Endometrial microvascular endothelial cells (primary cell): ENCODE data around the gene ABLIM2. TPM values are rescaled to one million over a fixed set of nuclear protein-coding genes. Genes with fewer than 3 reads are reported as not detected.

ENCODE experiments used
- in situ Hi-C: cut with HindIII; loops from 2 replicates; pipeline ENCODE4 v1.10.0; 2017; ENCODE audit warnings: low sequenced_read_pairs, low pct_unique_long_range_greater_than_20kb; ENCODE audit errors: inconsistent ontology term
- total RNA-seq: library from RNA; depleted of rRNA; stranded (reverse); fragments of >200 nt; gene quantifications from one replicate; pipeline ENCODE4 v1.2.3, GENCODE V29; 2015; ENCODE audit errors: inconsistent ontology term

The ABLIM2 gene
- total RNA-seq, 1 donor from 2014 or later: 0.46 TPM

DNA sequence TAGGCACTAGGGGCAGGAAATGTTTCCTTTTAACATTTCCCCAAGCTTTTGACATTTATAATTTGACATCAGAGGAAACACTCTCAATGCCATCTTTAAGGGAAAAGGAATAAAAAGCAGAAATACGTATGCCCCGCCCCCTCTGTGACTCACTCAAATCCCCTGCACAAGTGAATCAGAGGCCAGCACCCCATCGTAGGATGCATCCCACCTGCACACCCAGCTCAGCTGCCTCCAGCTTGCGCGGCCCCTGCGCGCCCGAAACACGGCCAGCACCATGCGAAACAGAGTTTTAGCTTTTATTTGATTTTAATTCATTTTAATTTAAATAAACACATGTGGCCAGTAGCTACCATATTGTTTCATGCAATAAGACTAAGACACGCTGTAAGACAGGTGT is 29.5 kb downstream of the ABLIM2 start:
- in situ Hi-C loops: no loop called here

DNA sequence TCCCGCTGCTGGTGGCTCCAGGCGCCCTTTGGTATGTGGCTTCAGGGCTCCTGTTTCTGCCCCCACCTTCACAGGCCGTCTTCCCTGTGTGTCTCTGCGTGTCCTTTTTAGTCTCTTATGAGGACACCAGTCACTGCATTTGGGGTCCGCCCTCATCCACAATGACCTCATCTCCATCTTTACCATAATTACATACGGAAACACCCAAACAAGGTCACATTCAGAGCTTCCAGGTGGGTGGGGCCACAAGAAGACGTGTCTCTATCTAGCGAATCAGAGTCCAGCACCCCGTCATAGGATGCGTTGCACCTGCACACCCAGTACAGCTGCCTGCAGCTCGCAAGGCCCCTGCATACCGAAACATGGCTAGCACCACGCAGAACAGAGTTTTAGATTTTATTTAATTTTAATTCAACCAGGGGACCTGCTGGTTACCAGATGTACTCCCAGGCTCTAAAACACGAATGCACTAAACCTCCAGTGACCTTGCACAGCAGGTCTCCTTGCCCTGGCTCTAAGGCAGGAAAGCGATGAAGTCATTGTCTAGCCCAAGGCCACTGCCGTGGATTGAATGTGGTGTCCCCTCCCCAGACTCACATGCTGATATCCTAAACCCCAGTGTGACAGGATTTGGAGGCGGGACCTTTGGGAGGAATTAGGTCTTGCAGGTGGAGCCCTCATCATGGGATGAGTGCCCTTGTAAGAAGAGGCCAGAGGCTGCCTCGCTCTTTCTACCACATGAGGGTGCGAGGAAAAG is 30.3 kb downstream of the ABLIM2 start:
- in situ Hi-C loops: no loop called here

DNA sequence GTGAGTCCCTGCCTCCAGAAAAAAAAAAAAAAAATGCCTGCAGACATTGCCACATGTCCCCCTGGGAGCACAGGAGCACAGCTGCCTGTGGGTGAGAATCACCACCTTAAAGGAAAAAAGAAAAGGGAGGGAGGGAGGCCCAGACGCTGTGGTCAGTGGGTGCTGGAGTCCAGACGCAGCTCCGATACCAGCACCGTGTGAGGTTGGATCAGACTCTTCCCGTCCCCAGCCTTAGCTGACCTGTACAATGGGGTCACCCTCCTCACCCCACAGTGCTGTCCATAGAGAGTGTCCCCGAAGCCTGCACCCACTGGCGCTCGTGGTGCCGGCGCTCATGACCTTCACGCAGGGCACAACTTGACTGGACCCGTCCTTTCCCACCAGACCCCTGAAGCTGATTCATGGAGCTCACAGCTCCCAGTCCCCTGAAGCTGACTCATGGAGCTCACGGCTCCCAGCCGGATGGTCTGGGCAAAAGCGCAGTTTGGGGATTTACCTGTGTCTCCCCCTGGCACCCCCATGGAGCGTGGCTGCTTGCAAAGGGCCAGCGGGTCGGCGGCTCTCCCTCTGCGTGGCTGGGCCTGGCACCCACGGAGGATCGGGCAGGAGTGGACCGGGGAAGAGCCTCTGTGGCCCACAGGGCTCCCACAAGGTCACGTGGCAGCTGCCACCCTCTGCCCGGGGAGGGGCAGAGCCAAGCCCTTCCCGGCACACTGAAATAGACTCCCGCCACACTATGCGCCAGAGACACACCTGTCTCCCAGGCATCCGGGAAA is 31.4 kb downstream of the ABLIM2 start:
- in situ Hi-C loops: no loop called here

DNA sequence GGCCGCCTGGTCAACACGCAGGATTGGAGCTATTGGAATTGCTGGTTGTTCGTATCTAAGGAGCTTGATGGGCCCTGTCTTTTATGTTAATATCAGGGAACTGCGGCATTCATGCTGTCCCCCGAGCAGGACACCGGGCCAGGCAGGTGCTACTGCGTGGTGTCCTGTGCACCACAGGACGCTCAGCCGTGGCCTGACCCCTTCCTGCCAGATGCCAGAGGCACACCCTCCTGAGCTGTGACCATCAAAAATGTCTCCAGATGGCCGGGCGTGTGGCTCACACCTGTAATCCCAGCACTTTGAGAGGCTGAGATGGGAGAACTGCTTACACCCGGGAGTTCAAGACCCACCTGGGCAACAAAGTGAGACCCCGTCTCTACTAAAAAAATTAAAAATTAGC is 32.1 kb downstream of the ABLIM2 start:
- in situ Hi-C loops: no loop called here

DNA sequence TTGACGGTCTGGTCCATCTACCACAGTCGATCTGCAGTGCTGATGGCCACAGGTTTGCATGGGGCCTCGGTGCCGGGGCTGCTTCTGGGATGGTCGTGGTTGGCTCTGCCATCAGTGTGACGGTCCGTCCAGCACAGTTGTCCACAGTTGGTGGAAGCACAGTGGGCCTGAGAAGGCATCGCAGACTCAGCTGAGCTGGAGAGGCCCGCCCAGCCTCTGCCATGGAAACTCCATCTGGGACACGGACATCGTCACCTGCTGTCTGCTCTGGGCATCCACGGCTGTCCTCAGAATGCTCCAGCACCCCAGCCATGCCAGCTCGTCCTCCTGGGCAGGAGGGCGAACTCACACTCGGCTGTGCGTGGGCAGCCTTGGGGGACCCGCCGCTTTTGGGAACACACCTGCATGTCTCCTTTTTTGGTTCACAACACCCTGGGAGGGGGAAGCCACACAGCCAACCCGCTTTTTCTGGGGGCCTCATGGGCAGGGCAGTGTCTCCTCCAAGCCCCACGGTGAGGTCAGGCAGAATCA is 33.0 kb downstream of the ABLIM2 start:
- in situ Hi-C loops: no loop called here

DNA sequence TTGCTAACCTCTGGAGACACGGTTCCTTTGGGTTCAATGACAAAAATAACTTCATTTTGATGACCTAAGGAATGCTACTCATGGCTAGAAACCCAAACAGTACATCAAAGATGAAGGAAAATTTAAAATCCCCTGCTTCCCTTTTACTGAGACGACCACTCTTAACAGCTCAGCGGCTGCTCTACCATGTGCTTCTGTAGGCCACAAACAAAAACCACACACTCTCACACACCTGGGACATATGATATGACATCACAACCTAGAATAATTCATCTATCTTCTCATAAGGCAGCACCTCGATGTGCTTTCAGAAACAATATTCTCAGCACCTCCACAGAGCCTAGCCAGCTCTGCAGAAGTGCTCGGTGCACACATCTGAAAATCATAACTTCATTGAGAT is 34.7 kb downstream of the ABLIM2 start:
- in situ Hi-C loops: no loop called here

DNA sequence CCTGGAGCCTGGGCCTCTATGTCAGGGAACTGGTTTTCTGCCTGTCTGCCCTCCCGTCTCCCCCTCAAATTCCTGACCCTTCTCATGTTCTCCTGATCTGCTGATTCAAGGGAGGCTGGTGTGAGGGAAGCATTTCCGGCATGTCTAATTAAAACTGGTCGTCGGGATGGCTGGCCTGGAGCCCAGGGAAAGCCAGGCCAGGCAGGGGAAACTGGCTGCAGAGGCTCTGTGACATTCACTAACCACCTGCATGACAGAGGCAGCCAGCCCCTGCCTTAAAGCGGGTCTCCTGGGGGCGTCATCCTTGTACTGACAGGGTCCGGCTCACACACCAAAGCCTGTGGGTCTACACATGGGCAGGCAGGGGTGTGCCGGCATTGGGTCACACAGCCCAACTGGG is 35.2 kb downstream of the ABLIM2 start:
- in situ Hi-C loops: no loop called here

DNA sequence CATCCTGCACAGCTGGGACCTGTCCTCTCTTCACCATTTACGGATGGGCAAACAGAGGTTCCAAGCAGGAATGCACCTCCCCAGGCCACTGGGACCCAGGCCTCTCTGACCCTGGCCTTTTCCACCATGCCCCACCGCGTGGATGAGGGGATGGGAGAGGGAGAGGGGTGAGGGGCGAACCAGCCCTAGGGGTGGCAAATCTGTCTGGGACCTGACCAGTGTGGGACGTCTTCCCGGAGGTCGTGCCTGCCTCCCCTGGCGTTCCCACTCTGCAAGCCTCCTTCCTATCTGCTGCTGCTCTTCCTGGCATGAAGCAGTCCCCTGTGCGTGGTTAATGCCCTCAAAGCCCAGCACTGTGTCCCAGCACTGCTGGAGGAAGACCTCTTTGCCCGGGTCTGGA is 35.9 kb downstream of the ABLIM2 start:
- in situ Hi-C loops: no loop called here

DNA sequence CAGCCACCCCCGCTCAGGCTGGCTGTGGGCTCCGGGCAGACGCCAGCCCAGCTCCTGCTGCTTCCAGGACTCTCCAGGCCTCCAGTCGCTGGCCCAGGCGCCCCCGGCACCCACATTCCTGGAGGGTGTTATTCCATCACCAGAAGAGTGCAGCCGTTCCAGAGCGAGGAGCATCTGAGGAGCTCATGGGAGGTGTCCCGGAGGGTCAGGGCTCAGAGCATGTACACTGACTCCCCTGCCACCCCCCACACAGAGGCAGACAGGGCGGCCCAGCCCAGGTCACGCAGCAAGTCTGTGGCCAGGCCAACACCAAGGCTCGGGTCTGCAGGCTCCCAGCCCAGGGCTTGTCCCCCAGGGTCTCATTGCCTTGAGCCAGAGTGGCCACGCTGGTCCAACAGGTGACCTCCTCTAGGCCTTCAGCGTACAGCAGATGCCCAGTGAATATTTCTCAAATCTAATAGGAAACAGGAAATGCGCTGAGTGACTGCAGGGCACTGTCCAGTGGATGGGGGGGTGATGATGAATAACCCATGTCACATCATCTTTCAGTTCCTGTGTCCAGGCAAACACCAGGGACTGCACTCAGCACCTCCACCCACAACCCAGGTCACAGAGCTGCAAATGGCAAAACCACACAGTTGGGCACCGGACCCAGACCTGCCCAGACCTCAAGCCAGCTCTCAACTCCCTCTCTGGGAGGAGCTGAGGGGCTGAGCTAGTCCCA is 37.2 kb downstream of the ABLIM2 start:
- in situ Hi-C loops: no loop called here

DNA sequence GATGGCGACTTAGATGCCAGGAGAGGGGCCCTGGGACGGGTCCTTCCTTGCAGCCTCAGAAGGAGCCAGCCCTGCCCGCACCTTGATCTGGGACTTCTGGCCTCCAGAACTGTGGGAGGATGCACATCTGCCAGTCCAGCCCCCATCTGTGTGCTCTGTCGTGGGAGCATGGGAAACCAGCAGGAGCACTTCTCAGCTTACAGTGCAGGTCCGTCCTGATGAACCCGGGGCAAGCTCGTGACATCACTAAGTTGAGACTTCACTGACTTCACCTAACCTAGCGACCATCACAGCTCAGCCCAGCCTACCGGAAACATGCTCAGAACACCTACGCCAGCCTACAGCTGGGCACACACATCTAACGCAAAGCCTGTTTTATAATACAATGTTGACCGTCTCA is 38.1 kb downstream of the ABLIM2 start:
- in situ Hi-C loops: no loop called here

DNA sequence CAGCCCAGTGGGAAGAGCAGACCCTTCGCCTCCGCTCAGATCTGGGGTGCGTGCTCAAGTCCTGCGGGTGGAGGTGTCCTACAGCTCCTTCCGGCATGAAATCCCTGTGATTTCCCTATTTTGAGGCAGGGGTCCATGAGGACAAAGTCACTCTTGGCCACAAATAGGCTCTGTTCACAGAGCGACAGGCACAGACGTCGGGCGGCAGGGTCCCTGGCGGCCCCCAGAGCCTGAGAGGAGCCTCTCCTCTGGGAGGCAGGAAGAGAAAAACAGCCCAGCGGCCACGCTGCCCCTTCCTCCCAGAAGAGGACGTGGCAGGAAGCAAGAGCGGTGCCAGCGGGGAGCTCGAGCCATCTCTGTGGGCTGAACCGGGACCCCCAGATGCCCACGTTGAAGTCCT is 38.7 kb downstream of the ABLIM2 start:
- in situ Hi-C loops: no loop called here

DNA sequence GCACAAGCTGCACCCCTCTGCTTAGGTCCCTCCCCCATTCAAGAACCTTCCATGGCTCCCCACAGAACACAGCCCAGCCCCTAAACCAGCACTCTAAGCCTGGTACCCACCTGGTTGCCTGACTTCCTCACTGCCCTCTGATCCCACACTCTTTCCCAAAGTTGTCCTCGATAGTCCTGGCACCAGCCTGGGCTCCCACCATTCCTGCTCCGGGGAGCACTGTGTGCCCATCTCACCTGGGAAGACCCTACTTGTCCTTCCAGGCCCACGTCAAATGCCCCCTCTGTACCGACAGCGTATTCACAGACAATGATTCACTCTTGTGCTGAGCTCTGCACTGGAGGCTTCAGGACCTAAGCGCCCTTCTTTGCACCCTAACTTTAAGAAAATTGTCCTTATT is 40.1 kb downstream of the ABLIM2 start:
- in situ Hi-C loops: no loop called here

DNA sequence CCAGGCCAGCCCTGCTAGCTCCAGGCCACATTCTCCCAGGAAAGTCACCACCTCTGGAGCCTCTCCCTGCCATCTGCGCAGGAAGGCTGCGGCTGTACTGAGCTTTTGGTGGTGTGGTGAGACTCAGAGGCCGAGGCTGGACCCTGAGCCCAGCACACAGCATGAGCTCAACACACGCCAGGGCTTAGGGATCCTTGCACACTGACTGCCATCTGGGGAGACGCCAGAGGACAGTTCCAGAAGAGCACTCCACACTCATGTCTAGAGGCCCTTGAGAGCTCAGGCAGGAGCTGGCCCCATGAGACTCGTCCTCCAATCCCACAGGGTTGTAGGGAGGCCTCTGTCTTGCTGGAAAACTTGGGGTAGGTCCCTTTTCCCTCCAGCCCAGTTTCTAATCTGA is 40.6 kb downstream of the ABLIM2 start:
- in situ Hi-C loops: no loop called here

DNA sequence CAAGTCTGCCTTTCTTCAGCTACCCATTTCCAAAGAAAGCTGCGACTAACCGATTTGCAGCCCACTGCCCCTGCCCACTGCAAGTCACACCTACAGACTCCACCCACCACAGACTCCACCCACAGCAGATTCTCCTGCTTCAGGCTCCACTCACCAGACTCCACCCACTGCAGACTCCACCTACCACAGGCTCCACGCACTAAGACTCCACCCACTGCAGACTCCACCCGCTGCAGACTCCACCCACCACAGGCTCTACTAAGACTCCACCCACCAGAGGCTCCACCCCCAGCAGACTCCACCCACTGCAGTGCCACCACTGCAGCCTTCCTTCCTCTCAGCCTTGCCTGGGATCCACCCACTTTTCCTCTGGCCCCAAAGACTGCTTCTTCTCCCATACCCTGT is 41.3 kb downstream of the ABLIM2 start:
- in situ Hi-C loops: no loop called here

DNA sequence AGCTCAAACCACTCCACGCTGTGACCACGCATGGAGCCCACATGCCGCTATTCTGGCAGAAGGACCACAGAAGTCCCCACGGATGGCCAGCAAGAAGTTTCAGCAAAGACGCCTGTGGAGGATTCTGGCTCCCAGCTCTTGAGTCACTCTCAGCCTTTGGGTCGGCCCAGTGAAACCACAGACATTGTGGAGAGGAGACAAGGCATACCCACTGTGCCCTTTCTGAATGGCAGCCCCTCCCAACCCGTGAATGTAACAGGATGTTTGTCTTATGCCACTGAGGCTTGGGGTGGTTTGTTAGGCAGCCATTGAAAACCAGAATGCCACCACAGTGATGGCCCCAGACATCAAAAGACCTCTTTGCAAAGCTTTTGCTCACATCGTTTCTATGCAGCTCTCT is 42.7 kb downstream of the ABLIM2 start:
- in situ Hi-C loops: no loop called here

DNA sequence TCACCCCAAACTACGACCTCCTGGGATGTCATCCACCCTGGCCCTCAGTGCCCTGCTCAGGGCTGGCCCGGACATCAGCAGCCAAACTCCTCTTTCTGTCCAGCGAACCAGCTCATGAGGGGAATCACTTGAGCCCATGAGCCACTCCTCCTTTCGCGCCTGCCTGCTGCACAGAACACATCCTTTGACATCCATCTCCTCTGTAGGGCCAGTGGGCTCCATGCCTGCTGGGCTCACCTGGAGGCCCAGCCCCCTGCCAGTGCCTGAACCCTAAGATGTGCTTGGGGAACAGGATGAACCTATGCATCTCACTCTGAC is 43.5 kb downstream of the ABLIM2 start:
- in situ Hi-C loops: no loop called here

DNA sequence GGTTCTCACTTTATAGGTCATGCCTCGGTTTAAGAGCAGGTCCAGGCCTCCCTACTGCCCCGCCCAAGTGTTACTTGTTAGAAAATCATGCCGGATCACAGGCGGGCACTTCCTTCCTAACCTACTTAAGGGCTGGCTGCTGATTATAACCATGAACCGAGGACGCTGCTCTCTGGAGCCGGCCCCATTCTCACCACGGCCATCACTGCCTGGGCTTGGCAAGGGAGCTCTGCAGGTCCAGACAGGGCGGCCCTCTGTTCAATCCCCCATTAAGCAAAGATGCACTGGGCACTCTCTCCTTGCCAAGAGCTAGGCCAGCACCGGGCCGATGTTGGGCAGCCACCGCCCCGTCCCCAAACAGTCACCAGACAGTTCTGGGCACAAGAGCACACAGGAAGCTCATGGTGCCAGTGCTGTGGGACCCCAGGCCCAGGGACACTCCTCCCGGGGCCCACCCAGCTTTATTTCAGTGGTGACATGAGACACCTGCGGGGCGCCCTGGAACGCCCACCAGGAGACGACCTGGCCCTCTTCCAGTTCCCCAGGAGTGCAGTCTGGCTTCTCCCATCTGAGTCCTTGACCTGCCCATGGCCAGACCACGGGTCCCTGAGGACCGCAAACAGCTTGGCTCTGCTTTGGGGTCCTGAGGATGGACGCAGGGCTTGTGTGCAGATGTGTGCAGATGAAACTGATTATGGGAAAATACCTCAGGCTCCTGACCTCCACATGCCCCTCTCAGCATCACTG is 44.0 kb downstream of the ABLIM2 start:
- in situ Hi-C loops: no loop called here

DNA sequence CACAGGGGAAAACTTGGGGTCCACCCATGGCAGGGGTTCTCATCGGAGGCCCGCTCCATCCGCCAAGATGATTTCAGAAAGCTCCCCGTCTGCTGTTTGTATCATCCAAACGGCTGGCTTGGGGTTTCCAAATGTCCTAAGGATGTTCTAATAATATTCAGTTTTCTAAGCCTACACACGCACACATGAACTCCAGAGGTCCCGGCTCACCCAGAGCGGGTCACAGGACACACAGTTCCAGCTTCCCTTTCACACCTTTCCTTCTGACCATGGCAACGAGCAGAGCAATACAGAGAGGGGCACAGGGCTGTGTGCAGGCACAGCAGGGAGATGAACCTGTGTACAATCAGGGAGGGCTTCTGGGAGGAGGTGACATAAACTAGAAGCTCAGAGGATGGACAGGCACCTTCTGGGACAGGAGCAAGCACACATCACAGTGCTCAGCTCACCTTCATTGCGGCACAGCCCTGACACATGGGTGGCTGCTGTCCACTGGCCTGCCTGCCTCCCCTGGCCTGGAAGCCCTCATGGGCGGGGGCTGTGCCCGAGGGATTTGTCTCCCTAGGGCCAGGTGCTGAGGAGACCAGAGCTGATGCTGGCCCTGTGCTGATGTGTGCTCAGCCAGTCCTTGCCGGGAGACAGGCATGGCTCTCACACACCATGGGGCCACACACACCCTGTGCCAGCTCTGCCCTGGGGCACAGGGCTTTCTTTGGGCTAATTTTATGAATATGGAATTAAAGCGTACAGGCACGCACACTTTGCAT is 44.8 kb downstream of the ABLIM2 start:
- in situ Hi-C loops: no loop called here
